Stimulated activated CD4-positive, alpha-beta T cell treated with anti-CD3 and anti-CD28 coated beads, Interleukin-4, amount 100 ng/mL, for 24 hours (primary cell): ENCODE data around the gene AKIP1.
A peak's percentile ranks its signal among the peaks of the same experiment; 100 is the strongest.
"Not testable (repeated sequence)": the region's sequence is repeated elsewhere in the genome, so short reads cannot be mapped to it uniquely, and the experiment has no call there.

Source experiments
- DNase-seq: peaks from one replicate; pipeline ENCODE4 v3.0.0-alpha.2; 2020

The AKIP1 gene, protein sequence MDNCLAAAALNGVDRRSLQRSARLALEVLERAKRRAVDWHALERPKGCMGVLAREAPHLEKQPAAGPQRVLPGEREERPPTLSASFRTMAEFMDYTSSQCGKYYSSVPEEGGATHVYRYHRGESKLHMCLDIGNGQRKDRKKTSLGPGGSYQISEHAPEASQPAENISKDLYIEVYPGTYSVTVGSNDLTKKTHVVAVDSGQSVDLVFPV

DNA sequence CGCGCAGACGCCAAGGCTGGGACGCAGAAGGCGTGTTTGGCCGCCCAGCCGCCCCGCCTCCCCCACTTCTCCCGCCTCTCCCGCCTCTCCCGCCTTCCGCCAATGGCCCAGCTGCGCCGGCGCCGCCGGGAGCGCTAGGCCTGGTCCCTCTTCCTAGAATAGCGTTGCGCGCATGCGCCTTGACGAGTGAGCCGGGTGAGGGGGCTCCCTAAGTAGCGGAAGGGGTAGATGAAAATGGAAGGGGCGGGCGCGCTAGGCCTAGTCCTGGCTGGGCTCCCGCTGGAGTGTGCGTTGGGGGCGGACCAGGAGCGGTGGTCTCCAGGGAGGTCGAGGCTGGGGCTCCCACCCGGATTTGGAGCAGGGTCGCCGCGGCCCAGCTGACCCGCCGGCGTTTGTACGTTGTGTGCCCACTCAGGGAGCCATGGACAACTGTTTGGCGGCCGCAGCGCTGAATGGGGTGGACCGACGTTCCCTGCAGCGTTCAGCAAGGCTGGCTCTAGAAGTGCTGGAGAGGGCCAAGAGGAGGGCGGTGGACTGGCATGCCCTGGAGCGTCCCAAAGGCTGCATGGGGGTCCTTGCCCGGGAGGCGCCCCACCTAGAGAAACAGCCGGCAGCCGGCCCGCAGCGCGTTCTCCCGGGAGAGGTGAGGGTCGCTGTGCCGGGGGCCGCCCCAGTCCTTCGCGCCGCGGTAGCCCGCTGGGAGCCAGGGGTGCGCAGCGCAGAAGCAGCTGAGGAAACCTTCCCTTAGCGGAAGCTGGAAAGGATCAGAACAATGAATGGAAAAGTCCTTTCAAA lies at the start of gene AKIP1:
AKIP1 (plus strand) TSS at position 161 of the 795 bp plus-strand sequence; CDS start at position 422, 261 bp downstream.
- peak; percentile 90 for DNase-seq

DNA sequence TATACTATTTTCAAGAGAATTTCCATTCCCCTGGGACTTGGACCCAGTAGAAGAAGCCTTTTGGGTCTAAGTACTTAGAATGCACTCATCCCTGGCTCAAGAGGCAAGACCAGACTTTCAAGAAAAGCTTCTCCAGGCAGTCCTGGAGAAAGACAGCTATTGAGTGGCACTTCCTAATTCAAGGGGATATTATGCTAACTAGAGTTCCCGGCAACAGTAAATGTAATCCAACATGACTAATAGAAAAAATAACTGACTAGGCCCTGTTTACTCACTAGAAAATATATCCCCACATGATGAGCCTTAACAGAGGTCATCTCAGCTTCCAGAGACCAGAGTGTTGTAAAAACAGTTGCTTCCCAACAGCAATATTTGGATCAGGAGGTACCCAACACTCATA lies 47.2 kb upstream of the AKIP1 start:
- DNase-seq, result no peak

DNA sequence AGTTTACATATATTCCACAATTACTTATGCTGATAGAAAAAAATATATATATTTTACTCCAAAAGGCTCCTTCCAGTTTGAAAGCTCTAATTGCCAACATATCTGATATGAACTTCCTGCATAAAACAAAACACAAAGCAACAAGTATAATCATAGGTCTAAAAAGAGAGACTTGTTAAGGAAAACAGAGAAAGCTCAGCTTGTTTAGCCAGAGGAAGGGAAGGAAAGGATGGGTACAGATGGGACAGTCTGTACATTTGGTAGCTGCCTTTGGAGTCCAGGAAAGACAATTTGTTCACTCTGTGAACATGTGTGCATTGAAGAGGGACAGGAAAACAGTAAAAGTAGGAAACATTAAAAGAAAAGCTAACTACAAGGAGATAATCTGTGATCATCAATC lies 45.7 kb upstream of the AKIP1 start:
- no peak for DNase-seq

DNA sequence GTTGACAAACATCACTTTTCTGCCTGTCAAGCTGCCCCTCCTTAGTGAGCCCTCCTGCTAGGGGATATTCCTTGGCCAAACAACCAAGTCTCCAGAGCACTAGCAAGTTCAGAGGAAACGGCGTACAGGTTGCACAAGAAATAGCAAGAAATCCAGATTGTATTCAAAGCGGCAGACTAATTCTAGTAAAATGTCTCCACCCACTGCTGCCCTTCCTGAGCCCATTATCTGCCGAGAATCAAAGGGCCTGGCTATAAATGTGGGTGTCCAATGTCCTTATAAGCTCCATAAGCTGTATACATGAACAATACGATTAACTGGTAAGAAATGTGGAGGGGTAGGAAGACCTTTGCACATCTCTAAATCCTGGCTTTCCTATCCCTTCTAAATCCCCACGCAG lies 44.0 kb upstream of the AKIP1 start:
- DNase-seq, result no peak

DNA sequence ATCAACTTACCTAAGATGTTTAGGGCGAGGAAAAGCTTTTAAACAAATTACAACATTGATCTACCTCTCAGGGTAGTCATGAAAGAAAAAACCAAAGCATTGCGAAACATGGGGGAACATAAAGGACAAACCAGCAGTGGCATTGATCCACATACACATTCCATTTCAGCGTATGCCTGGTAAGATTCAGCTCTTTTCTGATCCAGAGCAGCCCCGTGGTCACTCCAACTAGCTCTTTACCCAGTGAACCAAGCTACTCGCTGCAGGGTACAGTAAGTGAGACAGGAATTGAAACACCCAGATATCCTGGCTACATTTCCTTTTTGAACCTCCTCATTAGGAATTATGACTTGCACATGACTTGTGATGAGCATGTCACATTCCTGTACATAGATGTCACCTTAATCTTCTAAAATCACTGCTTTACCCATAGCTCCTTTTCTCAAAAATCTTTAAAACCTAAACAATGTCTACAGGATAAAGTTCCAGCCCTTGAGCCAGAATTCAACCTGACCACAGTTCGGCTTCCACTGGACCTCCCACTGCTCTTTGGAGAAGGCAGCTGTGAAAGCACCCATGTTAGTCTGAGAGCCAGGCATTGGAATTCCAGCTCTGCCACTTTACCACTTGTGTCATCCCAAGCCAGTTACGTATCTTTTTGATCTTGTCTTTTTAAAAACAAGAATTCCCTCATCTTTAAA lies 42.9 kb upstream of the AKIP1 start:
- no peak for DNase-seq

DNA sequence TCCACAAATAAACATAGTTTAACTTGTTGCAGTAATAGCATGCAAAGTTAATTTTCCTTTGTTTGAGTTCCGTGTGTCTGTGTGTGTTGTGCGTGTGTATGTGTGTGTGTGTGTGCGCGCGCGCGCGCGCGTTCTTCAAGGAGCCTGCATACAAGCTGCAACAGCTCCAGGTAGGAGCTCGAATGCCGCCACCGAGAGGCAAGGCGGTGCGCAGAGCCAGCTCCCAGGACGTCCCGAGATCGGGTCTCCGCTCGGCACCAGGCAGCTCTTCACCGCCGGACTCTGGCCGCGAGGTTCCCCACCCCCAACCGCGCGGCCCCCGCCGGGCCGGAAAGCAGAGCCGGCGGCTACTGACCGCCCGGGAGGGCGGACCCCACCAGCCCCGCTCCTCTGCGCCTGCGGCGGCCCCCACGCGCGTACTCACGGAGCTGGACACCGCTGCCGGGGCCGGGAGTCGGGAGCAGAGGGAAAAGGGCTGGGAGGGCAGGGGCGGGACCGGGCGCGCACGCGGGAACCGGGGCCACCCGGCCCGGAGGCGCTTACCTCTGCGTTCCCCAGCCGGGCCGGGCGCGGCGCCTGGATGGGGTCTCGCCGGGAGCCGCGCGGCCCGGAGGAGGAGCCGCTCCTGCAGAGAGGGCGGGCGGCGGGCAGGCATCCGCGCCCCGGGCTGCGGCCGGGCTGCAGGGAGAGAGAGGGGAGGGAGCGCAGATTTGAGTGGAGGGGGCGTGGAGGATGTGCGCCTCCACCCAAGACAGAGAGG lies 40.4 kb upstream of the AKIP1 start:
- peak; percentile 10 for DNase-seq

DNA sequence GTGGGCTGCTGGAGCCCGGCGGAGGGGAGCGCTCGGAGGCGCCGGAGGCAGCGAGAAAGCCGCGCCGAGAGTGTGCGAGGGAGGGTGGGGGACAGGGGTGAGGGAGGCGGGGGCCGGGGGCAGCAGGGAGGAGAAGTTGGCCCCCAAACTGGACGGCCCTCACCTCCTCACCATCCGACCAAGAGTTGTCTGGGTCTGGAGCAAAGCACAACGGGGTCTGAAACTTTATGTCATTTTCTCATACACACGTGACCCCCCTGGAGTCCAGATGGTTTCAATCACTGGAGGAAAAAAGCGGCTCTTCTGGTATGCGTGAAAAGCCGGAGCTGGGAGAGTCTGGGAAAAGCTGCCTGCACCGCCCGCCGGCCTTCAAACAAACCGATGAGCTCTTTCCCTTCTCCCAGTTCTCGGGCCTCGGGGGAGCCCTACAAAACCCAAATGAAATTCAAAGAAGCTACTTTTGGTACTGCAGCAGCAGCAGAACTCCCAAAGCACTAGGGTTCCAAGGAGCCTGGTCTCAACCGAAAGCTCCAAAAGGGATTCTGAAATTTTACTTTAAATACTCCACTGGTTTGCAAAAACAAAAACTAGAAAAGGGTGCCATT lies 39.7 kb upstream of the AKIP1 start:
- DNase-seq, result no peak

DNA sequence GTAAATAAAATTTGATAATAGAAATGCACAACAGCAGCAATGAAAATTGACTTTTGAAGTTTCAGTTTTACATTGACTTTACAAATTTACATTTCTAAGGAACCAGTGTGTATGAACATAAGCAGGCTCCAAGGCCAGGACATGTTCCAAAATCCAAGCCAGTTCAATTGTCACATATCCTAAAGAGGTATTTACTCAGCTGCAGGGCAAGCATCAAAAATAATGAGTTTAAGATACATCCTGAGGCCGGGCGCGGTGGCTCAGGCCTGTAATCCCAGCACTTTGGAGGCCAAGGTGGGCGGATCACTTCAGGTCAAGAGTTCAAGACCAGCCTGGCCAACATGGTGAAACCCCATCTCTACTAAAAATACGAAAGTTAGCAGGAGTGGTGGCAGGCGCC lies 39.0 kb upstream of the AKIP1 start:
- no peak for DNase-seq

DNA sequence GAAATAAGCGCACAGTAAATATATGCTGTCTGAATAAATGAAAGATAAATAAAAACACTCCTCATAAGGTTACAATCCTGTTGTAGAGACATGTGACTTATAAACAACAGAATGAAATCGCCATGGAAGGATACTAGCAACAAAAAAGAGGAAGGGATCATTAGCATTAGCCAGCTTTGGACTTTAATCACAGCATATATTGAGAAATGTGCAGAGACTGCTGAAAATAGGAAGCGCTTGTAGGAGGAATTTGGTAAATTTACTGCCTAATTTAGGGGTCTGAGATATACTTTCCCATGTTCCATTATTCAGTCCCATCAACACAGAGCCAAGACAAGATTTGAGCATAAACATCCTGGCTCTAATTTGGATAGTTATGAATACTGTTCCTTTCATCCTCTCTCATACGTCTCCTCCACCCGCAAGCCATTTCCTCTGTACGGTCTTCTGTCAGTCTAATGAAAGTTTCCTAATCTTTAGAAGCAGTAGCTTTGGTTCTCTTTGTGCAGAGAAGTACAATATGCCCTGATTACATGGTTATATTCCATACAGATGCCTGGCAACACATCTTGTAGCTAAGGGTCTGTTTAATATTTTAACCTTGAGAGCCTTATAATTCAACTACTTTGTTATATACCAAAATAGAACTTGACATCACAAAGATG lies 37.1 kb upstream of the AKIP1 start:
- no peak for DNase-seq

DNA sequence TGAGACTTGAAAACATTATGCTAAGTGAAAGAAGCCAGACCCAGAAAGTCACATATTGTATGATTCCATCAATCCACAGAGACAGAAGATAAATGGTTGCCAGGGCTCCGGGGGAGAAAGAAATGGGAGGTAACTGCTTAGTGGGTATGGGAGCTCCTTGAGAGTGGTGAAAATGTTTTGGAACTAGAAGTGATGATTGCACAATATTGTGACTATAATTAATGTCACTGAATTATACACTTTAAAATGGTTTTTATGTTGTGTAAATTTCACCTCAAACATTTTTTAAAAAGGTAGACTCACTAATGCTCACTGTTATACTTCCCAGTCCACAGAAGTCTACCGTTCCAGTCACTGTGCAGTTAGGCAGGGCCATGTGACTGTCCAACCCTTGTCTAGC lies 32.2 kb upstream of the AKIP1 start:
- no peak for DNase-seq

DNA sequence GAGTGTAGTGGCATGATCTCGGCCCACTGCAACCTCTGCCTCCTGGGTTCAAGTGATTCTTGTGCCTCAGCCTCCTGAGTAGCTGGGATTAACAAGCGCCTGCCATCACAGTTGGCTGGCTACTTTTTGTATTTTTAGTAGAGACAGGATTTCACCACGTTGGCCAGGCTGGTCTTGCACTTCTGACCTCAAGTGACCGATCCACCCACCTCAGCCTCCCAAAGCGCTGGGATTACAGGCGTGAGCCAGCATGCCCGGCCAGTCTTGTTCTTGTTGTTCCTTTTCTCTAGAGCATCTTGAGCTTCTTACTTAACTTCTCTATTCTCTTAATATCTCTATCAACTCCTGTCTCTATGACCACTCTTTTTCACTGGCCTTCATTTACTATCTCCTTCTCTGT lies 29.4 kb upstream of the AKIP1 start:
- not testable (repeated sequence) for DNase-seq

DNA sequence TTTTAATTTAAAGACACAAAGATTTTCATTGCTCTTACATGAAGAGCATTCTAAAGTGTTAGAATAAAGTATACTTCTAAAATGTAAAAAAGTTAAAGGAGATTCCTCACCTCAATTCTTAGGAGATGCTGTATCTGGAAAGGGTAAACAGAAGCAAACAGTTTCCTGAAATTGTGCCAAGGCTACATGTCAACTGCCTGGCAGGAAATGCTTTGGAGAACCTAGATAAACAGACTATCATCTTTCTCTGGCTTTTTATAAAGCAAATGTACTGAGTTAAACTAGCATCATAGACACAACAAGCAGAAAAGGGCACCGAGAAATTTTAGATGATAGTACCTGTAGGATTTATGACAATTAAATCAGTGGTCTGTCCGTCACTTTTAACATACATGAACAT lies 24.7 kb upstream of the AKIP1 start:
- DNase-seq, result no peak

DNA sequence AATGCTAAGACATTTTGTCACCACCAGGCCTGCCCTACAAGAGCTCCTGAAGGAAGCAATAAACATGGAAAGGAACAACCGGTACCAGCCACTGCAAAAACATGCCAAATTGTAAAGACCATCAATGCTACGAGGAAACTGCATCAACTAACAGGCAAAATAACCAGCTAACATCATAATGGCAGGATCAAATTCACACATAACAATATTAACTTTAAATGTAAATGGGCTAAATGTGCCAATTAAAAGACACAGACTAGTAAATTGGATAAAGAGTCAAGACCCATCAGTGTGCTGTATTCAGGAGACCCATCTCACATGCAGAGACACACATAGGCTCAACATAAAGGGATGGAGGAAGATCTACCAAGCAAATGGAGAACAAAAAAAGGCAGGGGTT lies 19.8 kb upstream of the AKIP1 start:
- DNase-seq, result not testable (repeated sequence)

DNA sequence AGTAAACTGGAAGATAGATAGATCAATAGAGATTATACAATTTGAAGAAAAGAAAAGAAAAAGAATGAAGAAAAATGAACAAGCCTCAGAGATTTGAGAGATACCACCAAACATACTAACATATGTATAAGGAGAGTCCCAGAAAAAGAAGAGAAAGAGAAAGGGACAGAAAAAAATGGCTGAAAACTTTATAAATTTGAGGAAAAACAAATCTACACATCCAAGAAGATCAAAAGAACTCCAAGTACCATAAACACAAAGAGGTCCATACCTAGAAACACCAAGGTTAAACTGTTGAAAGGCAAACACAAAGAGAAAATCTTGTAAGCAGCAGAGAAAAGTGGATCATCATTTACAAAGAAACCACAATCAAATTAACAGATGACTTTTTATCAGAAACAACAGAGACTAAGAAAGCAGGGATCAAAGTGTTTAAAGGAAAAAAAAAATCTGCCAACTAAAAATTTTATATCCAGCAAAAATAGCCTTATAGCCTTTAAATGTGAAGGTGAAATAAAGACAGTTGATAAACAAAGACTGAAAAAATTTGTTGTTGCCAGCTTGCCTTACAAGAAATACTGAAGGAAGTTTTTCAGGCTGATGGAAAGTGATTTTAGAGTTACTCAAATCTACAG lies 11.8 kb upstream of the AKIP1 start:
- no peak for DNase-seq

DNA sequence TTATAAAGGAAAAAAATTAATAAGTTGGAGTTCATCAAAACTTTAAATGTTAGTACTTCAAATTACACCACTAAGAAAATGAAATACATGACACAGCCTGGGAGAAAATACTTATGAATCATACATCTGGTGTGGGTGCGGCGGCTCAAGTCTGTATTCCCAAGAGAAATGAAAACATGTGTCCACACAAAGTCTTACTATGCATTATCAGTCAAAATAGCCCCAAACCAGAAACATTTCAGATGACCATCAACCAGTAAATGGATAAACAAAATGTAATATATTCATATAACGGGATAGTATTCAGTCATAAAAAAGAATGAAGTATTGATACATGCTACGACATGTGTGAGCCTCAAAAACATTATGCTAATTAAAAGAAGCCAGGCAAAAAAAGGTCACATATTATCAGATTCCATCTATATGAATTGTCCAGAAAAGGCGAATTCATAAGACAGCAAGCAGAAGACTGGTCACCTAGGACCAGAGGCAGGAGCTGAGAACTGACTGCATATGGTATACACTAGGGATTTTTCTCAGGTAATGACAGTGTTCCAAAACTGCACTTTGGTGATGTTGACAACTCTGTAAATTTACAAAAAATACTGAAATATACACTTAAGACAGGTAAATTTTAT lies 5.3 kb upstream of the AKIP1 start:
- no peak for DNase-seq

DNA sequence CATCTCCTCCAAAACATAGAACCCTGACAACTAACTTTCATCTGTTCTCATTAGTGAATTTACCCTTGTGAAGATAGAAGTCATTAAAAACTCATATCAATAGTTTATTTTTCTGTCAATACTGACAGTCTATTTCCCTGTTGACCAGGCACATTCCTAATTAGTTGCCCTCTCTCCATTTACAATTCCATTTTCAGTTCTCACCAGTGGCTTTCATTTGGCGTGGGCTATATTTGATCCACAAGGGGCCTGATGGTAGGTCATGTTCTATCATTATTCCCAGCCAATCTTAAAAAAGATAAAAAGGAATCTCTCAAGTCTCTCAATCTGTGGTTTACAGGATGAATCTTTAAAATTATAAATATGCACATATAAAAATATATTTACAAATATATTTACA lies 3.9 kb upstream of the AKIP1 start:
- DNase-seq, result no peak

DNA sequence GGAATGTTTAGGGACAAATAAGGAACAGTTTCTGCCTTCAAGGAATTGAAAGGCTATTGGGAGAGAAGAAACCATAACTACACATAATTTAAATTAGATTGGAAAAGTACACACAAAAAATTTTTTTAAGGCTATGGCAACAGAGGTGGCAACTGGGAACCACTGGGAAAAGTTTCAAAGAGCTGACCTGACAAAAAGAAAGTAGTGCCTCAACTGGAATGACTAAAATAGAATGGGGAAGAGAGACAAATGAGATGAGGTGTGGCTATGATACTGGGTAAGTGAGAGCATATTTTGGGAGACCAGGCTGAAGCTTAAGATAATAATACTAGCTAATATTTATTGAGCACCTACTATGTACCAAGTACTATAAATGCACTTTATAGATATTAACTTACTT lies 2.9 kb upstream of the AKIP1 start:
- no peak for DNase-seq

DNA sequence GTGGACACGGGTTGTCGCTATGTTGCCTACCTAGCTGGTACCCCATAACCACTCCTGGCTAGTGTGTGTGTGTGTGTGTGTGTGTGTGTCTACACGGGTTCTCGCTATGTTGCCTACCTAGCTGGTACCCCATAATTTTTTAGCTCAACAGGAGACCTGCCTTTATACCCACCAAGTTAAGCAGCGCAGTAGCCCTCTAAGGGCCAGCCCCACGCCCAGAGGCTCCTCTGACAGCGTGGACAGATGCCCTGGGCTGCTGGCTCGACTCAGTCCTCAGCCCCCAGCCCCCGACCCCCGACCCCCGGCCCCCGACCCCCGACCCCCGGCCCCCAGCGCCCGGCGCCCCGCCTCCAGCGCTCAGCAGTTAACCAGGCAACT lies 351 bp upstream of the AKIP1 start:
- DNase-seq, result no peak

DNA sequence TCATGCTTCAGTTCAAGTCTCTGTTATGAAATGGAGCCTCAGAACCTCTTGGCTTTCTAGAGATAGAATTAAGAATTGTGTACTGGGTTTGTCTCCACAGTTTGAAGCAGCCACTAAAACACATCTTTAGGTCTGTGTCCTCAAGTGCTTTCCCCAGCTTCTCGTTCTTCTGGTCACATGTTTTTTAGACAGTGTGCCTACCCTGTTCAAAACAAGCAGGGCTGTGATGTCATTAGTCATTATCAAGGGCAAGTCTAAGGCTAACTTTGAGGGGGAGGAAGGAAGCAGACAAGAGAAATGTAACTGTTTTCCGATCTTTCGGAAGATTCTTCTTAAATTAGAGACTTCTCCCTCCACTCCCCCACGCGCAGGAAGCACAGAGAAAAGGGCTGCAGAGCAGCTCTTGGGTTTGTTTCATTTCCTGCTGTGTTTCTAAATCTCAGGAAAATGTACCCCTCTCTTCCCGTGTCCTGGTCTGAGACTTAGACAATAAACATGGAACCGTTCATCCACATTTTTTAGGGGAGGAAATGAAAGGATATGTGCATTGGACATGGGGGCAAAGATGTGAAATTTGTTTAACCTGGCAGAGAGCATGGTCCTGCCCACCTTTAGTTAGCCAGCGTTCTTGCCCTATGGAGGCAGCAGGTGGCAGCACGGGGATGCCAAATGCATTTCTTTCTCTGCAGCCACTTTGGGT lies 3.1 kb downstream of the AKIP1 start:
- peak; percentile 44 for DNase-seq

DNA sequence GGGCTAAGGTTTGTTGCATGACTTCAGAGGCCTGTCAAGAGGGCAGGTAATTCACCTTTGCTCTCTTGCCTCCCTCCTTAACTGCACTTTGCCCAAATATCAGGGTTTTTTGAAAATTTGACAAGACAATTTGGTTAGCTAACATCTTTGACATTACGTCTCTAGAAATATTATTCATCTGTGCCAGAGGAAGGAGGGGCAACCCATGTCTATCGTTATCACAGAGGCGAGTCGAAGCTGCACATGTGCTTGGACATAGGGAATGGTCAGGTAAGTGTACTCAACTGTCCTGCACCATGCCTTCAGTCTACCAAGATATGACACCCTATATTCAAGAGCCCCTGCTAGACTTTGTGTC lies 3.7 kb downstream of the AKIP1 start:
- DNase-seq, result no peak
